A549 (cell line): ENCODE data around the gene GHR. TPM values are rescaled to one million over a fixed set of nuclear protein-coding genes. Genes with fewer than 3 reads are reported as not detected.

Source experiments
- ATAC-seq, 2 experiments: fragments of 200-7000 bp in 1 of 2; fragments of >200 bp in 1 of 2; cut with Nextera tagmentation in 1 of 2; cut with Tn5 transposase in 1 of 2; 3 replicates each; pipeline versions ENCODE4 v1.8.0 to v1.9.1; 2018 to 2020; ENCODE audit warnings: mild to moderate bottlenecking in 1 of 2, moderate library complexity in 1 of 2
- CTCF ChIA-PET: fragments of 300-600 bp; sonication (Branson Sonifier 250); formaldehyde crosslinking; extraction: SDS; loops from one replicate; lab custom pipeline; 2021; ENCODE audit warnings: antibody characterized with exemption, inconsistent platforms; lab: Yijun Ruan, JAX
- POLR2A ChIA-PET: fragments of 350-600 bp; formaldehyde crosslinking; extraction: SDS; loops from one replicate; lab custom pipeline; 2021; ENCODE audit warnings: antibody characterized with exemption, inconsistent platforms; lab: Yijun Ruan, JAX
- DNase-seq, 2 experiments: peaks; one replicate each; pipeline versions ENCODE4 v3.0.0 to v3.0.0-alpha.2; 2011 to 2016; ENCODE audit warnings: low read depth in 1 of 2, low spot score in 1 of 2
- FAIRE-seq: peaks from 2 replicates; lab custom pipeline; 2011; peaks lifted over from hg19 to GRCh38; lab: Jason Lieb, UNC
- H3K27ac ChIP-seq, 2 experiments: fragments of >200 bp; sonication (Bioruptor Twin); formaldehyde crosslinking; 3 replicates each; pipeline ENCODE4 v1.5.1; 2016 to 2017
- H3K4me1 ChIP-seq: fragments of >200 bp; sonication (Bioruptor Twin); formaldehyde crosslinking; 3 replicates; pipeline ENCODE4 v1.6.1; 2016
- H3K4me2 ChIP-seq: fragments of >200 bp; sonication (Bioruptor Twin); formaldehyde crosslinking; 3 replicates; pipeline ENCODE4 v1.6.1; 2016
- H3K4me3 ChIP-seq: fragments of >200 bp; sonication (Bioruptor Twin); formaldehyde crosslinking; 3 replicates; pipeline ENCODE4 v1.5.1; 2016
- H3K9me3 ChIP-seq: fragments of >200 bp; sonication (Bioruptor Twin); formaldehyde crosslinking; 3 replicates; pipeline ENCODE4 v1.6.1; 2016
- BHLHE40 ChIP-seq: IDR thresholded peaks from 2 replicates; pipeline ENCODE4 v1.6.1; 2012; ENCODE audit warnings: low read depth, low read length, inconsistent platforms
- CBX2 ChIP-seq: fragments of 200-600 bp; sonication (generic); IDR thresholded peaks from 2 replicates; pipeline ENCODE4 v1.6.1; 2016; ENCODE audit warnings: low read depth, mild to moderate bottlenecking, borderline replicate concordance
- CEBPB ChIP-seq, 2 experiments: fragments of >200 bp in 1 of 2; sonication (Bioruptor Twin) in 1 of 2; formaldehyde crosslinking in 1 of 2; IDR thresholded peaks; 2 replicates each; pipeline ENCODE4 v1.6.1; 2012 to 2016
- CTCF ChIP-seq: fragments of >200 bp; sonication (Bioruptor Twin); formaldehyde crosslinking; IDR thresholded peaks from 3 replicates; pipeline ENCODE4 v1.5.1; 2016
- ELK1 ChIP-seq: fragments of 150-350 bp; IDR thresholded peaks from 2 replicates; pipeline ENCODE4 v1.6.1; 2014; ENCODE audit warnings: low read depth, mild to moderate bottlenecking, low read length
- EP300 ChIP-seq, 2 experiments: fragments of >200 bp; sonication (Bioruptor Twin); formaldehyde crosslinking; IDR thresholded peaks; 2 replicates in 1 of 2; 3 replicates in 1 of 2; pipeline ENCODE4 v1.6.1; 2016 to 2017
- ESRRA ChIP-seq: fragments of 150-350 bp; IDR thresholded peaks from 2 replicates; pipeline ENCODE4 v1.6.1; 2014; ENCODE audit warnings: mild to moderate bottlenecking, low read length, borderline replicate concordance
- FOSB ChIP-seq: fragments of 250-450 bp; sonication (Bioruptor Pico); IDR thresholded peaks from 2 replicates; pipeline ENCODE4 v1.5.0; 2020; ENCODE audit warnings: mild to moderate bottlenecking, moderate library complexity
- HDAC2 ChIP-seq: fragments of 200-600 bp; sonication (generic); IDR thresholded peaks from 2 replicates; pipeline ENCODE4 v1.6.1; 2016
- HEYL ChIP-seq: fragments of 250-450 bp; sonication (Bioruptor Pico); IDR thresholded peaks from 2 replicates; pipeline ENCODE4 v1.8.0; 2021; ENCODE audit warnings: mild to moderate bottlenecking, moderate library complexity
- HOXA7 ChIP-seq: fragments of 250-450 bp; sonication (Bioruptor Pico); IDR thresholded peaks from 2 replicates; pipeline ENCODE4 v1.5.0; 2020; ENCODE audit warnings: mild to moderate bottlenecking, moderate library complexity
- HOXB13 ChIP-seq: fragments of 250-450 bp; sonication (Bioruptor Pico); IDR thresholded peaks from 2 replicates; pipeline ENCODE4 v1.5.0; 2020; ENCODE audit warnings: low read depth, mild to moderate bottlenecking, moderate library complexity
- HOXB5 ChIP-seq: fragments of 250-450 bp; sonication (Bioruptor Pico); IDR thresholded peaks from 2 replicates; pipeline ENCODE4 v1.5.0; 2020; ENCODE audit warnings: mild to moderate bottlenecking, moderate library complexity
- JUNB ChIP-seq: fragments of >200 bp; sonication (Bioruptor Twin); formaldehyde crosslinking; IDR thresholded peaks from 2 replicates; pipeline ENCODE4 v1.6.1; 2016
- NR3C1 ChIP-seq: fragments of >200 bp; sonication (Bioruptor Twin); formaldehyde crosslinking; IDR thresholded peaks from 3 replicates; pipeline ENCODE4 v1.6.1; 2017
- PHF8 ChIP-seq: fragments of 200-600 bp; sonication (generic); IDR thresholded peaks from 2 replicates; pipeline ENCODE4 v1.6.1; 2016; ENCODE audit warnings: low read depth, mild to moderate bottlenecking, antibody characterized with exemption, moderate library complexity, borderline replicate concordance
- POLR2AphosphoS2 ChIP-seq: conservative IDR thresholded peaks from 2 replicates; pipeline ENCODE4 v1.6.1; 2012; ENCODE audit warnings: low read length, improper control_type of control experiment, inconsistent platforms
- RFX5 ChIP-seq: fragments of 450-650 bp; IDR thresholded peaks from 2 replicates; pipeline ENCODE4 v1.7.1; 2014; ENCODE audit warnings: antibody characterized with exemption, mild to moderate bottlenecking, moderate library complexity
- TFCP2L1 ChIP-seq: fragments of 250-450 bp; sonication (Bioruptor Pico); IDR thresholded peaks from 2 replicates; pipeline ENCODE4 v1.5.0; 2021; ENCODE audit warnings: mild to moderate bottlenecking
- TP53 ChIP-seq: fragments of 250-450 bp; sonication (Bioruptor Pico); IDR thresholded peaks from 2 replicates; pipeline ENCODE4 v1.5.0; 2021; ENCODE audit warnings: mild to moderate bottlenecking, moderate library complexity
- ZFP36 ChIP-seq: fragments of 450-650 bp; IDR thresholded peaks from 2 replicates; pipeline ENCODE4 v1.6.1; 2014; ENCODE audit warnings: borderline replicate concordance; ENCODE audit not compliant: partially characterized antibody
- WGBS: methylation state at CpG from one replicate; pipeline ENCODE4 v1.1.6; 2017; ENCODE audit errors: missing lambda C conversion rate; 5-methylcytosine and 5-hydroxymethylcytosine counted together
- polyA plus RNA-seq, 4 experiments: library from polyadenylated mRNA; depleted of rRNA in 3 of 4; stranded (reverse); fragments of >200 nt; fragmentation: RNase III in 1 of 4; extraction: RNeasy Plus Mini Kit Qiagen cat#74134 plus additional on column Dnase treatment in 1 of 4; gene quantifications; 2 replicates in 3 of 4; 3 replicates in 1 of 4; pipeline ENCODE4 v1.2.3, GENCODE V29; 2011 to 2017
- TF ChIP-seq, protein P1 (sequence below): fragments of 450-650 bp; IDR thresholded peaks from 2 replicates; pipeline ENCODE4 v1.6.1; 2014; ENCODE audit warnings: antibody characterized with exemption

The GHR gene
- polyA plus RNA-seq, 2 of the 4 experiments (the other 2 are of a cell fraction), result 0.05 TPM; not detected in 1

DNA sequence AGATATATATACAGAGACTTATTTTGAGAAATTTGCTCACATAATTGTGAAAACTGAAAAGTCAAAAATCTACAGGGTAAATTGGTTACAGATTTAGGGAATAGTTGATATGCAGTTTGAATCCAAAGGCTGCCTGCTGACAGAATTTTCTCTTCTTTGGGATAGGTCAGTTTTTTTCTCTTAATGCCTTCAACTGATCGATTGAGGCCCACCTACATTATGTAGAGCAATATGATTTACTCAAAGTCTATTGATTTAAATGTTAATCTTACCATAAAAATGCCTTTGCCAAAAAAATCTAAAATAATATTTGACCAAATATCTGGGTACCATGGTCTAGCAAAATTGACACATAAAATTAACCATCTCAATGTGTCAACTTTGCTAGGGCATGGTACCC is 3.9 kb upstream of the GHR start:
- no peaks in the 10 kb centered on the region for H3K9me3 ChIP-seq
- no peak overlapping the region for H3K4me3 ChIP-seq
- TF ChIP-seq TFCP2L1 (CRISPR knock-in tag), result no peak
- TF ChIP-seq HEYL (CRISPR knock-in tag), result no peak
- TF ChIP-seq ZFP36, result no peak
- no peak for TF ChIP-seq CBX2
- no peak for TF ChIP-seq RFX5
- peaks cover 5% of the 10 kb centered on the region; the same call in 2 of the 3 replicates for H3K4me1 ChIP-seq
- ATAC-seq, result no peak
- ChIA-PET POLR2A (no interaction called here), CTCF (no interaction called here)
- WGBS, result 0% methylated on average over 1 of the region's 1 CpG
- H3K27ac ChIP-seq, result no peak overlapping the region
- no peak for DNase-seq
- FAIRE-seq, result no peak
- no peak overlapping the region for H3K4me2 ChIP-seq

DNA sequence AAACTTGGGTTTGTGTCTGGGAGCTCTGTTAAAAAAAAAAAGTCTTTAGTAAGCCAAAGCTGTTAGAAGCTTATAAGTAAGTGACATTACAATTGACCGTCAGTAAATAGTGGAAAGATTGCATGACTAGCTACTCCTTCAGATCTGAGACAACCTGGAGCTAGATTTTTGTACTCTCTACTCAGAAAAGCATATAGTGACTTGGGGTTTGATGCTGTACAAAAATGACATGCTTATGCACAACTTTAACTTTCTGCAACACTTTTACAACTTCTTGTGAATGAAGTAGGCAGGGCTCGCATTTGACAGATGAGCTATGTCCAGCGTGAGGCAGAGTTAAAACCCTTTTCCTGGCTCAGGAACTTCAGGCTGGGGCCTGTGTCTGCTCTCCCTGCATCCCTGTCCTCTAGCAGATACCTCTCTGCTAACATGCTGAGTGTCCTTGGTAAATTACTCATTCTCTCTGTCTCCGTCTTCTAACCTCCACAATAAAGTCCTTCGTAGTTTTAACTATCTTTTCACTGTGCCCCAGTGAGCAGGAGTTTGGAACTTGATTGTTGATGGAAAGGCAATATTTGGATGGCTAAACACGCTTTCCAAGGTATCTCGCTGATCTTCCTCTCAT is 471 bp upstream of the GHR start:
- WGBS, result 54% methylated on average over 7 of the region's 7 CpGs
- ATAC-seq, result peak in 1 of 2 experiments; percentile 11; a peak in 4 of 6 replicates

DNA sequence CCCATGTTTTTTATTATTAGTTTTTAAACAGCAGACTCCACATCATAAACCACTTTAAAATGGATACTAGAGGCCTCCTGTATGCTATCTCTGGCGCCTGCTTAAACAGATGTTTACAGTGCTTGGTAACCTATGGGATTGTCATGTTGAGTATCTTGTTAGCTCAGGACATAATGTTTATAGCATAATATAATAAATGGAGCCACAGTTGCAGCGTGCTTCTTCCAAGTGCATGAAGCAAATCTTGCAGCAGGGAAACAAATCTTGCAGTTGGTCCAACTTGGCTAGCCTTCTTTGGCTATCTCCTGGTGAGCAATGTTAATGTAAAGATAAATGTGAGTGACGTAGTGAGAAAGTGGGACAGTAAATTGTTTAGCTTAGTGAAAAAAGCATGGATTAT is 2.8 kb downstream of the GHR start:
- H3K4me3 ChIP-seq, result no peak overlapping the region
- TF ChIP-seq HOXB5 (CRISPR knock-in tag), result no peak
- no peak for TF ChIP-seq TFCP2L1 (CRISPR knock-in tag)
- TF ChIP-seq TP53 (CRISPR knock-in tag), result no peak
- no peak for TF ChIP-seq BHLHE40
- TF ChIP-seq NR3C1, result no peak
- no peak for TF ChIP-seq HOXA7 (CRISPR knock-in tag)
- no peak for TF ChIP-seq ELK1
- no peak for TF ChIP-seq JUNB
- TF ChIP-seq PHF8, result no peak
- TF ChIP-seq, protein P1, sequence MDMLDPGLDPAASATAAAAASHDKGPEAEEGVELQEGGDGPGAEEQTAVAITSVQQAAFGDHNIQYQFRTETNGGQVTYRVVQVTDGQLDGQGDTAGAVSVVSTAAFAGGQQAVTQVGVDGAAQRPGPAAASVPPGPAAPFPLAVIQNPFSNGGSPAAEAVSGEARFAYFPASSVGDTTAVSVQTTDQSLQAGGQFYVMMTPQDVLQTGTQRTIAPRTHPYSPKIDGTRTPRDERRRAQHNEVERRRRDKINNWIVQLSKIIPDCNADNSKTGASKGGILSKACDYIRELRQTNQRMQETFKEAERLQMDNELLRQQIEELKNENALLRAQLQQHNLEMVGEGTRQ, result no peak
- TF ChIP-seq POLR2AphosphoS2, result no peak
- TF ChIP-seq ESRRA, result no peak
- TF ChIP-seq CBX2, result no peak
- no peak for TF ChIP-seq CTCF
- TF ChIP-seq HOXB13, result no peak
- no peak for TF ChIP-seq CEBPB (IDR thresholded peaks at IDR 0.05)
- no peak for TF ChIP-seq HDAC2
- TF ChIP-seq FOSB, result no peak
- no peak for ATAC-seq
- ChIA-PET POLR2A (no interaction called here), CTCF (interaction anchor here (0.6 to 1.9 kb wide), 3 partner anchors 158 to 463 kb away, joined by 3 to 6 read pairs (median 4); no protein-coding TSS in a partner anchor)
- H3K27ac ChIP-seq, result no peak overlapping the region
- H3K9me3 ChIP-seq, result no peaks in the 10 kb centered on the region
- H3K4me2 ChIP-seq, result no peak overlapping the region
- WGBS, result 11% methylated on average over 3 of the region's 3 CpGs
- no peak for FAIRE-seq
- DNase-seq, result no peak
- peaks cover 8% of the 10 kb centered on the region; the same call in 2 of the 3 replicates for H3K4me1 ChIP-seq

More for the DNA sequence above, 471 bp upstream of the GHR start:
- Histone ChIP-seq H3K27ac (no peak overlapping the region), H3K9me3 (no peaks in the 10 kb centered on the region), H3K4me1 (peaks cover 8% of the 10 kb centered on the region; the same call in 2 of the 3 replicates), H3K4me2 (peak overlapping the region; percentile 100), H3K4me3 (no peak overlapping the region)
- ChIA-PET POLR2A (no interaction called here), CTCF (interaction anchor here (0.7 to 2.6 kb wide), 23 partner anchors 12 to 498 kb away, joined by 3 to 20 read pairs (median 4); partner anchors contain the start of gene FBXO4)
- TF ChIP-seq ZFP36, result no peak
- no peak for TF ChIP-seq EP300 (IDR thresholded peaks at IDR 0.05)
- DNase-seq (no peak), FAIRE-seq (no peak)
